ENCODE results near the gene PTEN. TPM values are rescaled to one million over a fixed set of nuclear protein-coding genes. Genes with fewer than 3 reads are reported as not detected.

Gene PTEN
- total RNA-seq, 1 donor from 2014 or later: 90.3 TPM

GRCh38 chr10:87818505-87819288, 44.7 kb upstream of the PTEN start:
- Histone ChIP-seq H3K36me3 (ENCODE audit: insufficient read depth, low read length) (no peaks in the 10 kb centered on the region), H3K4me1 (ENCODE audit: insufficient read depth, low read length) (peaks cover 10% of the 10 kb centered on the region), H2AFZ (ENCODE audit: low read depth, low read length) (peak overlapping the region; percentile 96), H3K9me3 (ENCODE audit: insufficient read depth, low read depth, low read length) (no peaks in the 10 kb centered on the region), H3K27ac (ENCODE audit: low read depth, low read length) (peak overlapping the region; percentile 87), H4K20me1 (ENCODE audit: insufficient read depth, low read length) (peaks cover 26% of the 10 kb centered on the region), H3K27me3 (ENCODE audit: insufficient read depth, low read length) (no peaks in the 10 kb centered on the region), H3K4me3 (ENCODE audit: insufficient read depth, low read depth, low read length) (peak overlapping the region; percentile 96), H3K79me2 (ENCODE audit: insufficient read depth, low read length) (peaks cover 44% of the 10 kb centered on the region), H3K9ac (ENCODE audit: low read length) (peak overlapping the region; percentile 92), H3K4me2 (ENCODE audit: low read length) (peak overlapping the region; percentile 98)
- Mint-ChIP-seq H3K4me3 (ENCODE audit: unreplicated experiment) (peak overlapping the region; percentile 98), H3K9me3 (ENCODE audit: unreplicated experiment) (no peaks in the 10 kb centered on the region), H3K27me3 (ENCODE audit: low read depth, unreplicated experiment) (no peaks in the 10 kb centered on the region), H3K36me3 (ENCODE audit: low read depth, unreplicated experiment) (peaks cover 3% of the 10 kb centered on the region), H3K27ac (ENCODE audit: unreplicated experiment) (peak overlapping the region; percentile 64), H3K4me1 (ENCODE audit: low read depth, unreplicated experiment) (peaks cover 23% of the 10 kb centered on the region)
- no peak for FAIRE-seq
- peak; percentile 27 for DNase-seq (ENCODE audit: low read depth)
- TF ChIP-seq EZH2 (IDR thresholded peaks at IDR 0.05; ENCODE audit: insufficient read depth, low read length) (no peak), CTCF (IDR thresholded peaks at IDR 0.05; ENCODE audit: insufficient read depth, low read depth, low read length) (no peak)

- TF ChIP-seq CTCF (IDR thresholded peaks at IDR 0.05; ENCODE audit: insufficient read depth, low read depth, low read length) (no peak), EZH2 (IDR thresholded peaks at IDR 0.05; ENCODE audit: insufficient read depth, low read length) (no peak)
- no peaks in the 10 kb centered on the region for H3K9me3 ChIP-seq (ENCODE audit: insufficient read depth, low read depth, low read length)
- peak overlapping the region; percentile 98 for H3K4me2 ChIP-seq (ENCODE audit: low read length)
- peaks cover 21% of the 10 kb centered on the region for H4K20me1 ChIP-seq (ENCODE audit: insufficient read depth, low read length)
- Mint-ChIP-seq H3K27ac (ENCODE audit: unreplicated experiment) (no peak overlapping the region), H3K36me3 (ENCODE audit: low read depth, unreplicated experiment) (peaks cover 2% of the 10 kb centered on the region), H3K9me3 (ENCODE audit: unreplicated experiment) (no peaks in the 10 kb centered on the region), H3K4me1 (ENCODE audit: low read depth, unreplicated experiment) (peaks cover 23% of the 10 kb centered on the region), H3K27me3 (ENCODE audit: low read depth, unreplicated experiment) (no peaks in the 10 kb centered on the region), H3K4me3 (ENCODE audit: unreplicated experiment) (peak overlapping the region; percentile 73)
- no peak overlapping the region for H2AFZ ChIP-seq (ENCODE audit: low read depth, low read length)
- no peak overlapping the region for H3K4me3 ChIP-seq (ENCODE audit: insufficient read depth, low read depth, low read length)
- no peak overlapping the region for H3K27ac ChIP-seq (ENCODE audit: low read depth, low read length)
- no peak for DNase-seq (ENCODE audit: low read depth)
- no peaks in the 10 kb centered on the region for H3K36me3 ChIP-seq (ENCODE audit: insufficient read depth, low read length)
- peaks cover 10% of the 10 kb centered on the region for H3K4me1 ChIP-seq (ENCODE audit: insufficient read depth, low read length)
- H3K9ac ChIP-seq (ENCODE audit: low read length): no peak overlapping the region
- no peak for FAIRE-seq
- peaks cover 39% of the 10 kb centered on the region for H3K79me2 ChIP-seq (ENCODE audit: insufficient read depth, low read length)
- no peaks in the 10 kb centered on the region for H3K27me3 ChIP-seq (ENCODE audit: insufficient read depth, low read length)
Observed at GRCh38 chr10:87819289-87819585, 44.2 kb upstream of the PTEN start.

GRCh38 chr10:87826653-87827052, 36.8 kb upstream of the PTEN start:
- H3K27me3 ChIP-seq (ENCODE audit: insufficient read depth, low read length): no peaks in the 10 kb centered on the region
- H3K4me2 ChIP-seq (ENCODE audit: low read length): no peak overlapping the region
- Mint-ChIP-seq H3K4me3 (ENCODE audit: unreplicated experiment) (no peak overlapping the region), H3K9me3 (ENCODE audit: unreplicated experiment) (no peaks in the 10 kb centered on the region), H3K36me3 (ENCODE audit: low read depth, unreplicated experiment) (no peaks in the 10 kb centered on the region), H3K27me3 (ENCODE audit: low read depth, unreplicated experiment) (no peaks in the 10 kb centered on the region), H3K4me1 (ENCODE audit: low read depth, unreplicated experiment) (no peaks in the 10 kb centered on the region), H3K27ac (ENCODE audit: unreplicated experiment) (no peak overlapping the region)
- DNase-seq (ENCODE audit: low read depth) (no peak), FAIRE-seq (no peak)
- H3K79me2 ChIP-seq (ENCODE audit: insufficient read depth, low read length): no peaks in the 10 kb centered on the region
- H3K9me3 ChIP-seq (ENCODE audit: insufficient read depth, low read depth, low read length): no peaks in the 10 kb centered on the region
- no peak overlapping the region for H3K9ac ChIP-seq (ENCODE audit: low read length)
- no peaks in the 10 kb centered on the region for H3K36me3 ChIP-seq (ENCODE audit: insufficient read depth, low read length)
- no peaks in the 10 kb centered on the region for H4K20me1 ChIP-seq (ENCODE audit: insufficient read depth, low read length)
- TF ChIP-seq EZH2 (IDR thresholded peaks at IDR 0.05; ENCODE audit: insufficient read depth, low read length) (no peak), CTCF (IDR thresholded peaks at IDR 0.05; ENCODE audit: insufficient read depth, low read depth, low read length) (no peak)
- no peak overlapping the region for H3K27ac ChIP-seq (ENCODE audit: low read depth, low read length)
- H2AFZ ChIP-seq (ENCODE audit: low read depth, low read length): no peak overlapping the region
- no peak overlapping the region for H3K4me3 ChIP-seq (ENCODE audit: insufficient read depth, low read depth, low read length)
- no peaks in the 10 kb centered on the region for H3K4me1 ChIP-seq (ENCODE audit: insufficient read depth, low read length)
